ENCODE data around the gene GAL3ST2.
"Not testable (repeated sequence)": the region's sequence is repeated elsewhere in the genome, so short reads cannot be mapped to it uniquely, and the experiment has no call there.

The GAL3ST2 gene

GRCh38 chr2:241769819-241770184, 6.8 kb upstream of the GAL3ST2 start:
- DNase-seq: no peak

GRCh38 chr2:241770185-241770935, 6.3 kb upstream of the GAL3ST2 start:
- no peak for DNase-seq

DNA sequence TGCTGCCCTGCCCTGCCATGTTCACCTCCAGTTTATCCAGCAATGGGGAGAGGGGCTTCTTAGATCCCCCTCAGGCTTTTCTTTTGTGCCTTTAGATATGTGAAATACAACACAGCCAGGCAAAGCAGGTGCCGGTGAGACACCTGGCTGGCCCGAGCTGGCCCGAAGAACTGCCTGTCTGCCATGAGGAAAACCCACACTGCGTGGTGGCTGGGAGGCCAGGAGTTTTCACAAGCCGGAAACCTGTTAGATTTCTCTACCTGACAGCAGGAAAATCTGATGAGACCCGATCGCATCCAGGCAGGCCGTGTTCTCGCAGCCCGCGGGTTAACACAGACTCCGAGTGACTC, 5.7 kb upstream of the GAL3ST2 start:
- no peak for DNase-seq

GRCh38 chr2:241771286-241772062, 5.1 kb upstream of the GAL3ST2 start:
- DNase-seq: no peak

GRCh38 chr2:241772063-241772499, 4.5 kb upstream of the GAL3ST2 start:
- DNase-seq: no peak

DNA sequence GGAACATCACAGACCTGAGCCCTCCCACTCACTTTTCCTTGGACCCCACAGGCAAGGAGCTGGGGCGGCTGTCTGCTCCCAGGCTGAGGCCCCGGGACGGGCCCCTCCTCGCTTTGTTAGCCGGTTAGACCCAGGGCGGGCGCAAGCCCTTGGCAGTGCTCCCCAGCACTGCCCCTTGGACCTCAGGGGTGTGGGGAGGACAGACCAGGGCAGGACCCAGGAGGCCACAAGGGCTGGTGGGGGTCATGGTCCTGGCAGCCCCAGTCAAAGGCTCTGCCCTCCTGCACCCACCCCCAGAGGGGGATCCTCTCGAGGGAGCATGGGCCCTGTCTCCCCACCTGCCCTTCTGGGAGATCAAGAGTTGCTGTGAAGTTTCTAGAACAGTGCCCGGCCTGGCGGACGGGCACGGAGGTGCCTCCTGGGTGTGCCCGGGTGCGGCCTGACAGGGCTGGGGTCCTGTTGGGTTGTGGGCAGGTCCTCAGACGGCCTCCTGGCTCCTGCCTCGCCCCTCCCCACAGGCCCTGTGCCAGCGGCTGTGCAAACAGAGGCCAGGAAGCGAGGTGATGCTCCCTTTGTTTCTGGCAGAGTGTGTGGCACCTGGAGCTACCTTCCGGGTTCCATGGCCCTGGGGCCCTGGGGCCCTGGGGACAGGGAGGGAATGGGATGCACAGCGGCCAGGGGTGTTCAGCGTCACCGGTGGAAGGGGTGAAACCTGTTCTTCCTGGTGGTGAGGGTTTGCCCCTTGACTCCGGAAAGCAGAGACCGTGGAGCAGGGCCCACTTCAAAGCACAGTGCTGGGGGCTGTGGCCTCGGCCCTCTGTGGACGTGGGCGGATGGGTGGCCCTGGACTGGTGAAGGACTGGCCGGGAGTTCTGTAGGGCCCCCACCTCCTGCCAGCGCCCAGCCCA, 2.9 kb upstream of the GAL3ST2 start:
- DNase-seq: peak; percentile 77 to 92

GRCh38 chr2:241774419-241775222, 2.0 kb upstream of the GAL3ST2 start:
- DNase-seq: peak; percentile 81 to 94

DNA sequence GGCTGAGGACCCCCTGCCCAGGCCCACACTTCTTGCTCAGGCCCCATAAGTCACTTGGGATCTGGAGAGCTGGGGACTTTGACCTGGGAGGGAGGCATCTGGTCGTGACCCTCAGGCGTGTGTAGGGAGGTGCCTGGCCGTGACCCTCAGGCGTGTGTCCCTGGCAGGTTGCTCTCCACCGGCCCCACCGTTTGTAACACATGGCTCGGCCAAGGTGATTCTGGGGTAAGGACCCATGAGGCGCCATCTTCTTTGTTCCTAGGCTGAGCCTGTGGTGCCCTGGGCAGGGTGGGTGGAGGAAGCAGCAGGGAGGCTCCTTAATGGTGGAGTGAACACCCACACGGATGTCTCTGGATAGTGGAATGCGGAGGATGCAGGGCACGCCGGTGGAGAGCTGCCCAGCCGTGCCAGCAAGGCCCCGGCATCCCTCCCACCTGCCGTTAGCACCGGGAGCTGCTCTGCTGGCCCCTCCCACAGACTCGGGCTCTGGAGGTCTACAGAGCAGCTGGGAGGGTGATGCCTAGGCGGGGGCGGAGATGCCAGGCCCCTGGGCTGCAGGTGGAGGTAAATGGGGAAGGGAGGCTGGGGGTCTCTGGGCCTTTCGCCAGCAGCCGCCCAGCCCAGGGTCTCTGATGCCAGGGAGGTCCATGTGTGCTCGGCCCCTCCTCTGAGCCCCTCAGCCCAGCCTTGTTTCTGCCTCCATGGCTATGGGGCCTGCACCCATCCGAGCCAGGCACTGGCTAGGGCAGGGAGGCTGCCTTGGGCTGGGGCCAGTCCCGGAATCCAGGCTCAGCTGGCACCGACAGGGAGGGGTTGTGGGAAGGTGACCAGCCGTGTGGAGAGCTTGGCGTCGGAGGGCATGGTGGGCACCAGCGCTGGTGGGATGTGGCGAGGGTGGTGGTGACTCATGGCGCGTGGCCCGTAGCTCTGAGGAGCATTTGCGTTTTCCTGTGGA, 1.1 kb upstream of the GAL3ST2 start:
- peak in 1 of 2 experiments; percentile 14 for DNase-seq

GRCh38 chr2:241777170-241777685, 606 bp downstream of the GAL3ST2 start:
- no peak for DNase-seq

DNA sequence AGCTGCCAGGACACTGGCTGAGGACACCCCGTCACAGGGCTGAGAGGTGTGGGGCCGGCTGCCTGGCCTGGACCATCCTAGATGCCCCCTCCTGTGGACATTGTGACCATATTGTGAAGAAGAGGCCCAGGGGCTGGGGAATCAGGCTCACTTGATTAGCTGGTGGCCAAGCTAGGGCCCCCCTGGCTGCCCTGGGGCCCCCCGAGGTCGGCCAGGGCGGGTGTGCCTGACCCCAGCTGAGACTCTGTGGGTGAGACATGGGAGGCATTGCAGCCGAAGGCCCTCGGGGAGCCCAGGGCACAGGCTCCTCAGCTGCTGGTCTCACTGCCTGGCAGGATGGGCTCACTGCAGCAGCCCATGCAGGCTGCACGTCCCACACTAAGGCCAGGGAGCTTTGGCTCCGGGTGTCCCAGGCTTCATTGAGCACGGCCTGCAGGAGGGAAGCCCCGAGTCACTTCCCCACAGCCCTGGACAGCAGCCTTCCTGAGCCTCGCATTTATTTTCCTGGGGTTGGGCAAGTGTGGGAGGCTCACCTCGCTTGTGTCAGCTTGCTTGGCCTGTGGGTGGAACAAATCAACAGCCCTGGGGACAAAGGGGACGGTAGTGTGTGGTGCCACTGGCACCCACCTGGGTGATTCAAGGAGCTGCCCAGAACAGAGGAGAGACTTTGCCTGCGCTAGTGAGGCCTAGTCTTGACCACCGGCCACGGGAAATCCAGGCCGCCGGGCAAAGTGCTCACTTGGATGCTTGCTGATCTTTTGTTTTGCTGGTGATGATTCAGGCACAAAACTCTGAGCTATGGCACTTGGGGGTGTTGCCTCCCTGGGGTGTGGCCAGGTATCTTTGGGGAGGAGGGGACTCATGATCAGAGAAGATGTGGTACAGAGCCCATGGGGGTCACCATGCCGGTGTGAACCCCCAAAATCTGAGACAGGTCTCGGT, 1.3 kb downstream of the GAL3ST2 start:
- DNase-seq: no peak

DNA sequence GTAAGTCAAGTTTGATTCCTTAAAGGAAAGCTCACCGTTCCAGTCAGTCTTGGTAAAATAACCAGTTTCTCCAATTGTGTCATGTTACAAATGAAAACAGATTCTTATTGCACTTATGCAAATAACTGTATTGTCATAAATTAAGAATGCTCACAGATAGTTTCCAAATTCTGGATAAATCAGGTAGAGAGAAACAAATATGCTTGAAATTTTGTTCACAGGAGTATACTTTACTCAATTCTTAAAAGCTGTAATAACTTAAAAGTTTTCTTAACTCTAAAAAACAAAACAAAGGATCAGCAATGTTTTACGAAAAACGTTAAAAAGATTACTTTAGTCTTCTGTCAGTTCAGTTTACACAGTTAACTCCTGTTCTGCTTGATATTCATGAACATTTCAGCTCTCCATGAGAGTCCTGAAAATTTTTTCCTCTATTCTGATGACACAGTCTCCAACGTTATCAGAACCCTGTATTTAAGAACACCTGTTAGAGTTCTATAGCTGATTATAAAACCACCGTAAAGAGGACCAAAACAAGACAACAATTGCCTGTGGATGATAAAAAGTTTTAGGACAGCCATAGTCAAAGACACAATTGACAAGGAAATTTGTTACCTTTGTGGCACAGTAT, 4.4 kb downstream of the GAL3ST2 start:
- DNase-seq: no peak

GRCh38 chr2:241782053-241782452, 5.4 kb downstream of the GAL3ST2 start:
- DNase-seq: not testable (repeated sequence)

DNA sequence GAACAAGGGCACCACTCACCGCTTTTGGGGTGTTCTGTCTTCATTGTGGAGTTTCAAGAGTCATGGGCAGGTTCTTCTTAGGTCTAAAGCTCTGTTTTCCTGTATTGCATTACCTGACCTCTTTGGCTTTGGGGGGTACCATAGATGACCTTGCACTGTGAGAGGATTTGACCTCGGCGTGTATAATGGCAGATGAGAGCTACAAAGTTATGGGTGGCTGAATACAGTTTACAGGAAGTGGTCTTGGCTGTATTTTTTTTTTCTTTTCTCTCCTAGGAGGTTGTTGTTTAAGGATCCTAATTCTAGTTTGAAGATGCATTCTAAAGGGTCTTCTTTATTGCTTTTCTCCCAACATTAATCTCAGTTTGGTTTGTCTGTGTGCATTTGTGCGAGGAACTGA, 11.5 kb downstream of the GAL3ST2 start:
- DNase-seq: no peak

- no peak for DNase-seq
Measured at GRCh38 chr2:241788572-241788971, 11.9 kb downstream of the GAL3ST2 start.

DNA sequence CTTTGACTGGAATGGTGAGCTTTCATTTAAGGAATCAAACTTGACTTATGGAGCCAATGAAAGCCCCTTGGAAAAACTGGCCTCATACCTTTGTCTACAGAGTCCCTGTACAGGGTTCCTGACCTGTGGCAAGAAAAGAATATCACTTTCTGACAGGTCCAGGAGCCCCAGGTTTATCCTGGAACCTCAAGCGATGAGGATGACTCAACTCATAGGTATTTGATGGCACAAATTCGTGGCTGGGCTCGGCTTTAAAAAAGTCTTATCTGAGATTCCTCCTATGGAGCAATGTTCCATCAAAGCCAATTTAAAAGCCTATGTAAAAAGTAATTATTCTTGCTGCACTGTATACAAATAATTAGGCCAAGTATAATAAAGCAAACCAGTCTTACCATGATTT, 14.8 kb downstream of the GAL3ST2 start:
- not testable (repeated sequence) for DNase-seq

- DNase-seq: no peak
Measured at GRCh38 chr2:241793385-241793784, 16.8 kb downstream of the GAL3ST2 start.

DNA sequence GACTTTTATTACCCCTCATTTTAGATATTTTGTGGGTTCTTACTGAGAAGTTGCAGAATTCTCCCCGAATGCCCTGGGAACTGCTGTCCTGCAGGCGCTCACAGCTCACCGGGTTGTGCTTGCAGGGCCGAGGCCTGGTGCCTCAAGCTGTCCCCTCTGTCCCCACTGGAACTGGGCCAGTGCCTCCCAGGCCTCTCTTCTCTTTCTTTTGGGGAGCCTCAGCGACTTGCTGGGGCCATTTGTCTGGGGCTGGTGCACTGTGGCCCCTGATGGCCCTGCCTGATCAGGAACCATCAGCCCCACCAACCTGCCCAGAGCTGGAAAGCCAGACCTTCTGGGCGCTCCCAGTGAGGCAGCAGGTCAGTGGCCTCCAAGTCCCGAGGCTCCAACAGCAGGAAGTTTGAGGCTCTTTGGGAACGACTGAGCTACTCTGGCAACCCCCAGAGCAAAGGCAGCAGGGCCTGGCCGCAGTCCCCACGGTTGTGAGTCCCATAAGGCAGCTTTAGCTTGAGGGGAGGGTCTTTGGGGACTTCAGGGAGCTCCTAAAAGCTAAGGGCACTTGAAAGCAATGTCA, 17.7 kb downstream of the GAL3ST2 start:
- no peak for DNase-seq

DNA sequence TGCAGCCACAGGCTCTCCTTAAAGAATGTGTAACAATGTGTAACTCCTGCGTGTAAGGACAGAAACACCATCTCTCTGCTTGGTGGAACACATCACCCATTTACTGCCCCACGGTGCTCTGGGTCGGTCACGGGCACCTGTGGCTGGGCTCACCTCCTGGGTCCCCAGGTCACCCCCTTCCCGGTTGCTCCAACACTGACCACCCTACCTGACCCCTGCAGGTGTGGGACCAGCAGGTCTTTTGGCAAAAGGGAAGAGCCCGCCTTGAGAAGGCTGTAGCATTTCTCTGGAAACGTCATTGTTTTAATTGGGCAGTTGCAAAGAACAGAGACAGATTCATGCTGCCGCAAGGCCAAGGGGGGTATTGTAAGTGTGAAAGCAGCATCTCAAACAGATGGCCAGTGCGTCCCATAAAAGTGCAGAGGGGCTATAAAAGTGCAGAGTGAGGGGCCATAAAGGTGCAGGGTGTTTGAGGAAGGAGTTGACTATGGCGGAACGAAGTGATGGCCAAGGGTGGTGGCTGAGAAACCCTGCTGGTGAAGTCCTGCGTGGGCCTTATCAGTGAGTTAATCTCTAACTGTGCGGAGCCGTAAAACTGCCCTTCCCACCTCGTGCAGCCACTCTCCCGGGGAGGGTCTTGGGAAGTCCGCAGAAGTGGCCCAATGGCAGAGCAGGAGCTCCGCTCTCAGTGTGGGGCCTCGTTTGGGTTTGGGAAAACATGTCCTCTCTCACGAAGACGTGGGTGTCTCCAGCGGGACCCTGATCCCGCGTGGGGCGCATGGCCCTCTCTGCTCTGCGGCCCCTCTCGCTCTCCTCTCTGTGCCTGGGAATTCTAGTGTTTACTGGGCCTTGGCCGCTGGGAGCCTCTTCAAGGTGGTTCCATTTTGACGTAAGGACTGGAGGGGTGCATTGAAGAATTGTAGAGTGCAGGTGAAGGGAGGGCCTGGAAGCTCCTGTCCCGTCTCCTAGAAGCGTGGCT, 18.7 kb downstream of the GAL3ST2 start:
- no peak for DNase-seq
